Naive thymus-derived CD8-positive, alpha-beta T cell (primary cell): ENCODE data around the gene RBM27. TPM values are rescaled to one million over a fixed set of nuclear protein-coding genes. Genes with fewer than 3 reads are reported as not detected.

Source experiments
- ATAC-seq, 2 donors: fragments of 150-1000 bp; cut with Tn5 transposase in 1 of 2; sonication (Bioruptor Pico), chemical (Tn5 transposase) in 1 of 2; 1 replicate in 1 of 2; 2 replicates in 1 of 2; pipeline ENCODE4 v1.10.0; 2021; ENCODE audit warnings: mild to moderate bottlenecking in 2 of 2, moderate library complexity in 2 of 2
- POLR2A ChIA-PET: fragments of 350-600 bp; sonication (Branson Sonifier 250); formaldehyde crosslinking; loops from one replicate; lab custom pipeline; 2021; ENCODE audit warnings: antibody characterized with exemption; lab: Charles Lee
- DNase-seq, 10 donors: peaks; one replicate each; pipeline versions ENCODE4 v3.0.0 to v3.0.0-alpha.2; 2020 to 2022
- H3K27ac Mint-ChIP-seq, 10 donors: one replicate each; pipeline ENCODE4 v1.8.0; 2020 to 2022; ENCODE audit warnings: mild to moderate bottlenecking in 10 of 10, mixed read lengths in 10 of 10, moderate library complexity in 4 of 10, inconsistent platforms in 1 of 10
- H3K27me3 Mint-ChIP-seq, 5 donors: one replicate each; pipeline ENCODE4 v1.8.0; 2021 to 2022; ENCODE audit warnings: mixed read lengths in 5 of 5
- H3K36me3 Mint-ChIP-seq, 3 donors: one replicate each; pipeline ENCODE4 v1.8.0; 2020 to 2022; ENCODE audit warnings: mixed read lengths in 3 of 3, mild to moderate bottlenecking in 2 of 3, inconsistent platforms in 1 of 3
- H3K4me1 Mint-ChIP-seq, 4 donors: one replicate each; pipeline ENCODE4 v1.8.0; 2021 to 2022; ENCODE audit warnings: mixed read lengths in 4 of 4
- H3K4me3 Mint-ChIP-seq, 10 donors: one replicate each; pipeline ENCODE4 v1.8.0; 2020 to 2022; ENCODE audit warnings: mild to moderate bottlenecking in 10 of 10, mixed read lengths in 10 of 10, moderate library complexity in 6 of 10, inconsistent platforms in 1 of 10
- H3K9me3 Mint-ChIP-seq, 9 donors: one replicate each; pipeline ENCODE4 v1.8.0; 2020 to 2022; ENCODE audit warnings: mixed read lengths in 9 of 9, mild to moderate bottlenecking in 3 of 9, inconsistent platforms in 1 of 9, moderate library complexity in 1 of 9
- polyA plus RNA-seq, 3 donors: library from polyadenylated mRNA; unstranded; fragments of 300-500 nt; fragmentation: Illumina TruSeq; gene quantifications; one replicate each; pipeline ENCODE4 v1.2.3, GENCODE V29; 2021
- total RNA-seq, 8 experiments: library from RNA in 2 of 8; stranded (reverse) in 2 of 8; gene quantifications; one replicate each; pipeline ENCODE4 v1.2.3 and lab custom pipeline; 2021 to 2026

Gene RBM27
- total and polyA plus RNA-seq, 5 experiments from 2014 or later, result 5.7 to 34.7 (median 7.5) TPM

DNA sequence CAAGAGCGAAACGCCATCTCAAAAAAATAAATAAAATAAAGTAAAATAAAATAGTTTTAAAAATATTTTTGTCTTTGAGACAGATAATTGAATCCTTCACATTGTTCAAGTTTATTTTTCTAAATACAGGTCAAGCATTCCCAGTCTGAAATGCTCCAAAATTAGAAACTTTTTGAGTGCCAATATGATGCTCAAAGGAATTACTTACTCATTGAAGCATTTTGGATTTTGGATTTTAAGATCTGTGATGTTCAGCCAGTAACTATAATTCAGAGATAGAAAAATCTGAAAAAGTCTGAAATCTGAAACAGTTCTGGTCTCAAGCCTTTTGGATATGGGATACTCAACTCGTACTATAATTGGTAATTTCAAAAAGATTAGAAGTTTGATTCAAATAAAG, 39.8 kb downstream of the RBM27 start:
- peaks cover 5 to 75% (median 11%) of the 10 kb centered on the region in 3 donors for H3K36me3 Mint-ChIP-seq
- no peak for DNase-seq
- peaks cover 0 to 13% (median 8%) of the 10 kb centered on the region in 4 donors for H3K4me1 Mint-ChIP-seq
- H3K27ac Mint-ChIP-seq, result no peak overlapping the region
- no peaks in the 10 kb centered on the region for H3K9me3 Mint-ChIP-seq
- POLR2A ChIA-PET, result no interaction called here
- no peaks in the 10 kb centered on the region for H3K27me3 Mint-ChIP-seq
- H3K4me3 Mint-ChIP-seq, result no peak overlapping the region
- ATAC-seq, result no peak

DNA sequence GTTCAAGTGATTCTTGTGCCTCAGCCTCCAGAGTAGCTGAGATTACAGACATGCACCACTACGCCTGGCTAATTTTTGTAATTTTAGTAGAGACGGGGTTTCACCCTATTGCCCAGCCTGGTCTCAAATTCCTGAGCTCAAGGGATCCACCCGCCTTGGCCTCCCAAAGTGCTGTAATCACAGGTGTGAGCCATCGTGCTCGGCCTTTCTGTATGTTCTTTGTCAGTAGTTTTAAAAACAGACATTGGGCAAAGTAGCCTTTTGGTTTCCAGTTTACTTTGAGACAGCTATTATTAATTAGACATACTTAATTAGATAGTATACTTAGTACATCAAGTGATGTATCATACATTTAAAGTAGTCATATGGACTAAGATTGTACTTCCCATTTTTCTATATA, 45.2 kb downstream of the RBM27 start:
- Mint-ChIP-seq H3K4me1 (peaks cover 3 to 10% (median 9%) of the 10 kb centered on the region in 4 donors), H3K4me3 (no peak overlapping the region), H3K27me3 (no peaks in the 10 kb centered on the region), H3K36me3 (peaks cover 0 to 80% (median 16%) of the 10 kb centered on the region in 3 donors), H3K9me3 (no peaks in the 10 kb centered on the region), H3K27ac (no peak overlapping the region)
- ATAC-seq (no peak), DNase-seq (no peak)
- POLR2A ChIA-PET, result no interaction called here

- H3K4me1 Mint-ChIP-seq, result peaks cover 3 to 10% (median 9%) of the 10 kb centered on the region in 4 donors
- DNase-seq (no peak), ATAC-seq (no peak)
- POLR2A ChIA-PET, result no interaction called here
- H3K9me3 Mint-ChIP-seq, result no peaks in the 10 kb centered on the region
- no peaks in the 10 kb centered on the region for H3K27me3 Mint-ChIP-seq
- H3K4me3 Mint-ChIP-seq, result no peak overlapping the region
- peaks cover 0 to 84% (median 13%) of the 10 kb centered on the region in 3 donors for H3K36me3 Mint-ChIP-seq
- H3K27ac Mint-ChIP-seq, result no peak overlapping the region
Observed at GRCh38 chr5:146249801-146250200, 46.4 kb downstream of the RBM27 start.

Other genes with a start within 250 kb of the RBM27 start
- 1 to 10 TPM; 1.8 to 2.3 TPM for gene PLAC8L1, start 98.0 kb upstream of the RBM27 start, total RNA-seq
- not detected for gene PLAC8L1, start 98.0 kb upstream of the RBM27 start, polyA plus RNA-seq
- 100 to 1,000 TPM; 178 to 187 TPM for gene LARS1, start 21.0 kb upstream of the RBM27 start, total RNA-seq
- 100 to 1,000 TPM in 2 of 3 donors, 10 to 100 TPM in 1; 72.5 to 133 (median 110) TPM for gene LARS1, start 21.0 kb upstream of the RBM27 start, polyA plus RNA-seq
- under 1 TPM in 1 of 2 experiments, not detected in 1; 0.13 TPM for gene POU4F3, start 135.2 kb downstream of the RBM27 start, total RNA-seq
- under 1 TPM in 1 of 3 donors, not detected in 2; 0.11 TPM for gene POU4F3, start 135.2 kb downstream of the RBM27 start, polyA plus RNA-seq
- 10 to 100 TPM; 91.5 to 94.3 TPM for gene TCERG1, start 243.7 kb downstream of the RBM27 start, total RNA-seq
- gene TCERG1, start 243.7 kb downstream of the RBM27 start, polyA plus RNA-seq, result 10 to 100 TPM; 31.7 to 38.4 (median 38.1) TPM